ENCODE data around the gene IL10RB.

DNA sequence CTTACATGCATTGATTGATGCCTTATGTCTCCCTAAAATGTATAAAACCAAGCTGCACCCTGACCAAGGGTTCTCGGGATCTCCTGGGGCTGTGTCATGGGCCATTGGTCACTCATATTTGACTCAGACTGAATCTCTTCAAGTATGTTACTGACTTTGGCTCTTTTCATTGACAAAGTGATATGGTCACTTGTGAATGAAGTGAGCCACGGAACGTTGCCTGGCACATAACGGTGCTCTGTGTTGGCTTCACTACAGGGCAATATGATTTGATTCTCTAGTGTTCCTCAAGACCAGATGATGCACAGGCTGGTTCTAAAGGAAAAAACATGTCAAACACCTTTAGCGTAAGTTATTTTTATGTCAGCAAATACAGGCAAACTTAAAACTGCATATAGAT lies 11.4 kb upstream of the IL10RB start:
- TF ChIP-seq, protein P1, sequence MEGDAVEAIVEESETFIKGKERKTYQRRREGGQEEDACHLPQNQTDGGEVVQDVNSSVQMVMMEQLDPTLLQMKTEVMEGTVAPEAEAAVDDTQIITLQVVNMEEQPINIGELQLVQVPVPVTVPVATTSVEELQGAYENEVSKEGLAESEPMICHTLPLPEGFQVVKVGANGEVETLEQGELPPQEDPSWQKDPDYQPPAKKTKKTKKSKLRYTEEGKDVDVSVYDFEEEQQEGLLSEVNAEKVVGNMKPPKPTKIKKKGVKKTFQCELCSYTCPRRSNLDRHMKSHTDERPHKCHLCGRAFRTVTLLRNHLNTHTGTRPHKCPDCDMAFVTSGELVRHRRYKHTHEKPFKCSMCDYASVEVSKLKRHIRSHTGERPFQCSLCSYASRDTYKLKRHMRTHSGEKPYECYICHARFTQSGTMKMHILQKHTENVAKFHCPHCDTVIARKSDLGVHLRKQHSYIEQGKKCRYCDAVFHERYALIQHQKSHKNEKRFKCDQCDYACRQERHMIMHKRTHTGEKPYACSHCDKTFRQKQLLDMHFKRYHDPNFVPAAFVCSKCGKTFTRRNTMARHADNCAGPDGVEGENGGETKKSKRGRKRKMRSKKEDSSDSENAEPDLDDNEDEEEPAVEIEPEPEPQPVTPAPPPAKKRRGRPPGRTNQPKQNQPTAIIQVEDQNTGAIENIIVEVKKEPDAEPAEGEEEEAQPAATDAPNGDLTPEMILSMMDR (IDR thresholded peaks at IDR 0.05; ENCODE audit: insufficient read depth, low read length), result no peak
- TF ChIP-seq POLR2AphosphoS5 (IDR thresholded peaks at IDR 0.05; ENCODE audit: low read depth), result no peak
- TF ChIP-seq, protein P2, sequence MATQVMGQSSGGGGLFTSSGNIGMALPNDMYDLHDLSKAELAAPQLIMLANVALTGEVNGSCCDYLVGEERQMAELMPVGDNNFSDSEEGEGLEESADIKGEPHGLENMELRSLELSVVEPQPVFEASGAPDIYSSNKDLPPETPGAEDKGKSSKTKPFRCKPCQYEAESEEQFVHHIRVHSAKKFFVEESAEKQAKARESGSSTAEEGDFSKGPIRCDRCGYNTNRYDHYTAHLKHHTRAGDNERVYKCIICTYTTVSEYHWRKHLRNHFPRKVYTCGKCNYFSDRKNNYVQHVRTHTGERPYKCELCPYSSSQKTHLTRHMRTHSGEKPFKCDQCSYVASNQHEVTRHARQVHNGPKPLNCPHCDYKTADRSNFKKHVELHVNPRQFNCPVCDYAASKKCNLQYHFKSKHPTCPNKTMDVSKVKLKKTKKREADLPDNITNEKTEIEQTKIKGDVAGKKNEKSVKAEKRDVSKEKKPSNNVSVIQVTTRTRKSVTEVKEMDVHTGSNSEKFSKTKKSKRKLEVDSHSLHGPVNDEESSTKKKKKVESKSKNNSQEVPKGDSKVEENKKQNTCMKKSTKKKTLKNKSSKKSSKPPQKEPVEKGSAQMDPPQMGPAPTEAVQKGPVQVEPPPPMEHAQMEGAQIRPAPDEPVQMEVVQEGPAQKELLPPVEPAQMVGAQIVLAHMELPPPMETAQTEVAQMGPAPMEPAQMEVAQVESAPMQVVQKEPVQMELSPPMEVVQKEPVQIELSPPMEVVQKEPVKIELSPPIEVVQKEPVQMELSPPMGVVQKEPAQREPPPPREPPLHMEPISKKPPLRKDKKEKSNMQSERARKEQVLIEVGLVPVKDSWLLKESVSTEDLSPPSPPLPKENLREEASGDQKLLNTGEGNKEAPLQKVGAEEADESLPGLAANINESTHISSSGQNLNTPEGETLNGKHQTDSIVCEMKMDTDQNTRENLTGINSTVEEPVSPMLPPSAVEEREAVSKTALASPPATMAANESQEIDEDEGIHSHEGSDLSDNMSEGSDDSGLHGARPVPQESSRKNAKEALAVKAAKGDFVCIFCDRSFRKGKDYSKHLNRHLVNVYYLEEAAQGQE (IDR thresholded peaks at IDR 0.05; ENCODE audit: insufficient replicate concordance, low read depth), result no peak
- no peak for TF ChIP-seq SPI1 (IDR thresholded peaks at IDR 0.05; ENCODE audit: borderline replicate concordance, low read depth)

All from HL-60 (cell line).